A549 treated with dexamethasone at 1 μM for 4 hours (cell line): Measurements from ENCODE around the gene CISD2. TPM values are rescaled to one million over a fixed set of nuclear protein-coding genes. Genes with fewer than 3 reads are reported as not detected.

Experiments used
- total RNA-seq: library from RNA; stranded (reverse); fragments of 200-300 nt; extraction: Qiagen RNA extraction; gene quantifications from 5 replicates; pipeline ENCODE4 v1.2.3, GENCODE V29; 2022

CISD2 gene
- 36.8 to 41.3 TPM (median 39.0 TPM) in 5 replicates for total RNA-seq

DNA sequence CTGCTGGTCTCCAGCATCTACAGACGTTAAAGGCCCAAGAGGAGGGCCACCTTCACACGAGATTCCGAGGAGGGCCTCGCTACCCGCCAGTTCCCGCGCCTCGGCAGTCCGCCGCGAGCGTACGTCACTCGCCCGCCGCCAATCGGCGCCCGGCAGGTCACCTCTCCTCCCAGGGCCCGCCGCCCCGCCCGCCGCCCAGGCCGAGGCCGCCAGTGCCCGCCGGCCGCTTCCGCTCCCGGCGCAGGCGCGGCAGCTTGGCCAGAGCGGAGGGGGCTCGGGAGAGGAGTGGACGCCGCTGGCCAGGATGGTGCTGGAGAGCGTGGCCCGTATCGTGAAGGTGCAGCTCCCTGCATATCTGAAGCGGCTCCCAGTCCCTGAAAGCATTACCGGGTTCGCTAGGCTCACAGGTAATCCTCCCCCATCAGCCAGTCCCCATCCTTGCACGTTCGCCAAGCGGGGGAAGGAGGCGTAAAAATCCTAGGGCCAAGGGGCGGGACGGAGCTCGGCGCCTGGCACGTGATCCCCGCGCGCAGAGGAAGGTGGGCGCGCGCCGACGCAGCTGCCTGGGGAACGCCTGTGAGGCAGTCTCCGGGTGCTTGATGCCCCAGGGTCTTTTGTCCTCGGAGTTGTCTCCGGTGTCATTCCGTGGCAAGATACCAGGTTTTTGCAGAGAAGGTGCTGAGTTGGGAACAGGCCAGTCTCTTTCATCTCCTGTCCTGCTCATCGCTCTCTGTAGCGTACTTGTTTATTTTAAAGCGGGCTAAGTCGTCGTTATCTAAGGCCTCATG is at the start of gene CISD2:
CISD2 (plus strand) TSS at position 212 of the 788 bp plus-strand sequence; CDS start at position 305, 93 bp downstream.

DNA sequence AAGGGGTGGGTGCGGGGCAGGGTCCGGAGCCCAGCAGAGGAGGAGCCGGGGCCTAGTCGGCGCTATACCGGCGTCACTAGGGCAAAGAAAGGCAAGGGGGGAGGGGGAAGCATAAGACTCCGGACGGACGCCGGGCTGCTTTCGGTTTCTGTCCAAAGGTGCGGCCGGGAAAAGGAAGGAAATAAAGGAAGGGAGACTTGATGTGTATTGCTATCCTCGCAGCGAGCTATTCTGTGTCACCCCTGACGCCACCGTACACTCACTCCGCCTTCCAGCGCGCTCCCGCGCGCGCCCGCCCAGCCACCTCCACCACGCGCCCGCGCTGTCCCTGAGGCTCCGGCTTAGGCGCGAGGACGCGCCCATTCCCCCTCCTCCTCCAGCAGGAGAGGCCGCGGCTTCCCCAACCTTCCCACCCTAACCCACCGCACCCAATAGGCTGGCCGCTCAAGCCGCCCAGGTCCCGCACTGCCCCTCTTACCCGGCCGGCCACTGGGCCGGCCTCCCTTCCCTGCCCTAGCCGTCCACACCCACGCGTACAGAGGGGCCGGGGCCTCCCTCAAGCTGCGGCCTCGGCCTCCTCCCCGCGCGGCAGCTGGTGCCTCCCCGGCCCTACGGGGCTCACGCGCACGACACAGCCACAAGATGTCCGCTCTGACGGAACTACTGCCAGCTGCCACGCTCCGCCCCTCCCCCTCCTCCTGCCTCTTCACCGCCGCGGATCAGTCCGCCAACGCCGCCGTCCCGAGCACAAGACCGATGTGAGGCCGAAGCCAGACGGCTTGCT is 41.7 kb upstream of the CISD2 start, which contains the start of gene UBE2D3:
UBE2D3 (minus strand) TSS at position 662 of the 784 bp plus-strand sequence. CDS start 1,043 bp downstream, outside the sequence.

Other genes starting within 250 kb of the CISD2 start
- gene MANBA, start 108.0 kb upstream of the CISD2 start, total RNA-seq: 13.0 to 17.2 TPM (median 15.2 TPM) in 5 replicates
- 204 to 257 TPM (median 243 TPM) in 5 replicates for gene UBE2D3, start 41.4 kb upstream of the CISD2 start, total RNA-seq
- gene SLC9B1, start 150.7 kb downstream of the CISD2 start, total RNA-seq: 0.10 to 0.18 TPM (median 0.13 TPM) in 5 replicates
- gene SLC9B2, start 207.8 kb downstream of the CISD2 start, total RNA-seq: 6.9 to 8.3 TPM (median 7.9 TPM) in 5 replicates
- 7.3 to 9.5 TPM (median 8.4 TPM) in 5 replicates for gene BDH2, start 230.8 kb downstream of the CISD2 start, total RNA-seq